Esophagus squamous epithelium (tissue), 5 donors: ENCODE results near the gene MRPL37. TPM values are rescaled to one million over a fixed set of nuclear protein-coding genes. Genes with fewer than 3 reads are reported as not detected.
A peak's percentile ranks its signal among the peaks of the same experiment; 100 is the strongest.

Experiments used
- DNase-seq: peaks from one replicate; lab custom pipeline; 2025; lab: John Stamatoyannopoulos, UW
- H3K27ac ChIP-seq, 4 donors: fragments of 200-600 bp; sonication (generic); one replicate each; pipeline ENCODE4 v1.5.1; 2016 to 2019; ENCODE audit warnings: mild to moderate bottlenecking in 1 of 4
- H3K27me3 ChIP-seq, 4 donors: fragments of 200-600 bp; sonication (generic); 1 replicate in 3 of 4; 2 replicates in 1 of 4; pipeline versions ENCODE4 v1.5.1 to v1.6.0; 2017 to 2021; ENCODE audit warnings: antibody characterized with exemption in 1 of 4
- H3K36me3 ChIP-seq, 3 donors: fragments of 200-600 bp; sonication (generic); one replicate each; pipeline ENCODE4 v1.5.1; 2016 to 2019
- H3K4me1 ChIP-seq, 3 donors: fragments of 200-600 bp; sonication (generic); one replicate each; pipeline ENCODE4 v1.5.1; 2017 to 2019
- H3K4me3 ChIP-seq, 4 donors: fragments of 200-600 bp; sonication (generic); 1 replicate in 3 of 4; 2 replicates in 1 of 4; pipeline ENCODE4 v1.5.1; 2016 to 2019; ENCODE audit warnings: mild to moderate bottlenecking in 2 of 4, moderate library complexity in 1 of 4
- H3K9me3 ChIP-seq, 3 donors: fragments of 200-600 bp; sonication (generic); one replicate each; pipeline ENCODE4 v1.5.1; 2016 to 2019
- POLR2A ChIP-seq, 4 donors: fragments of 450-650 bp; IDR thresholded peaks; one replicate each; pipeline ENCODE4 v1.6.1; 2017; ENCODE audit warnings: antibody characterized with exemption in 4 of 4, mild to moderate bottlenecking in 4 of 4, moderate library complexity in 3 of 4
- WGBS, 2 donors: methylation state at CpG; one replicate each; pipeline ENCODE4 v1.1.5; 2018; 5-methylcytosine and 5-hydroxymethylcytosine counted together
- intact Hi-C: fragments of 100-400 bp; cut with DNase I; formaldehyde crosslinking; loops from one replicate; pipeline ENCODE4 v1.15.0; 2022
- total RNA-seq, 4 donors: library from RNA; depleted of rRNA; stranded (reverse); fragments of >200 nt; gene quantifications; one replicate each; pipeline ENCODE4 v1.1.0, GENCODE V29; 2016
- TF ChIP-seq, protein P1 (sequence below), 6 experiments: fragments of 450-650 bp in 4 of 6; fragments of 200-600 bp in 2 of 6; sonication (generic) in 2 of 6; IDR thresholded peaks; one replicate each; pipeline ENCODE4 v1.5.1; 2016 to 2019; ENCODE audit warnings: antibody characterized with exemption in 6 of 6, mild to moderate bottlenecking in 4 of 6, moderate library complexity in 4 of 6
- donor health status: DM: yes; HTN: yes; CAD: no.

MRPL37 gene
- total RNA-seq, 4 donors from 2014 or later, result 63.1 to 101 (median 79.3) TPM

DNA sequence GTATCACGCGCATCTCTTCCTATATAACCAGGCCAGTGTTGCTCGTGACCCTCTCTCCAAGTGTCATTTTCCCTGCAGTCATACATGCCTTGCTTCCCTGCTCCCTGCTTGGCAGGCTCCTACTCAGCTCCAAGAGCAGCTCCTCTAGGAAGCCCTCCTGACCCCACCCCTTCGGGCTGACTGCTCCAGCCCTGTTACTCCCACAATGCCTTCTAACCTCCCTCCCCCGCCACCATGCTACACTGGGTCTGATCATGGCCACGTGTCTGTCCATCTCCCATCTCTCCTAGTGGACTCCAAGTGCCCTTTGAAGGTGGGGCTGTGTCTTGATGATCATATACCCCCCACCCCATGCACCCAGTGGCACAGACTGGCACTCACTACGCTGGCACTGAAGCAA lies 44.7 kb downstream of the MRPL37 start:
- DNase-seq, result no peak
- peaks cover 9 to 96% (median 18%) of the 10 kb centered on the region in 3 donors for H3K36me3 ChIP-seq
- intact Hi-C loops, result no loop called here
- H3K27me3 ChIP-seq, result no peaks in the 10 kb centered on the region
- TF ChIP-seq, protein P1, sequence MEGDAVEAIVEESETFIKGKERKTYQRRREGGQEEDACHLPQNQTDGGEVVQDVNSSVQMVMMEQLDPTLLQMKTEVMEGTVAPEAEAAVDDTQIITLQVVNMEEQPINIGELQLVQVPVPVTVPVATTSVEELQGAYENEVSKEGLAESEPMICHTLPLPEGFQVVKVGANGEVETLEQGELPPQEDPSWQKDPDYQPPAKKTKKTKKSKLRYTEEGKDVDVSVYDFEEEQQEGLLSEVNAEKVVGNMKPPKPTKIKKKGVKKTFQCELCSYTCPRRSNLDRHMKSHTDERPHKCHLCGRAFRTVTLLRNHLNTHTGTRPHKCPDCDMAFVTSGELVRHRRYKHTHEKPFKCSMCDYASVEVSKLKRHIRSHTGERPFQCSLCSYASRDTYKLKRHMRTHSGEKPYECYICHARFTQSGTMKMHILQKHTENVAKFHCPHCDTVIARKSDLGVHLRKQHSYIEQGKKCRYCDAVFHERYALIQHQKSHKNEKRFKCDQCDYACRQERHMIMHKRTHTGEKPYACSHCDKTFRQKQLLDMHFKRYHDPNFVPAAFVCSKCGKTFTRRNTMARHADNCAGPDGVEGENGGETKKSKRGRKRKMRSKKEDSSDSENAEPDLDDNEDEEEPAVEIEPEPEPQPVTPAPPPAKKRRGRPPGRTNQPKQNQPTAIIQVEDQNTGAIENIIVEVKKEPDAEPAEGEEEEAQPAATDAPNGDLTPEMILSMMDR (IDR thresholded peaks at IDR 0.05), result no peak
- TF ChIP-seq POLR2A (IDR thresholded peaks at IDR 0.05), result no peak
- no peaks in the 10 kb centered on the region for H3K4me1 ChIP-seq
- 91 to 92% methylated on average over 4 to 5 of the region's 7 CpGs for WGBS, 2 donors
- H3K27ac ChIP-seq, result no peak overlapping the region
- H3K9me3 ChIP-seq, result no peaks in the 10 kb centered on the region
- no peak overlapping the region for H3K4me3 ChIP-seq

DNA sequence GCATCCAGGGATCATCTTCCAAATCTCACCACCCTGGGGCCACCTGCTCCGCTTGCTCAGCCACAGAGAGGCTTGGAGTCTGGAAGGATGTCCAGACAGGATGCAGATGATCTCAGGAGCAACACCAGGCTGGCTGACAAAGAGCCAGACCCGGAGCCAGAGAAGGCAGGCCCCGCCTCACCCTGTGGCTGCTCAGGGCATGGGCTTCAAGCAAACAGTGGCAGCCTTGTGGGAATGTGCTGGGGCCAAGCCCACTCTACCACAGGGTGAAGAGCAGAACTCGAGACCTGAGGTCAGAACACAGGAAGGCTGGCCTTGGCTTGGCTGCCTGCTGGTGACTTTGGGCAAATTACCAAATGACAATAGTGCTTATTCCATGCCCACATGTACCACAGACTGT lies 45.5 kb downstream of the MRPL37 start:
- no peak overlapping the region for H3K27ac ChIP-seq
- no peaks in the 10 kb centered on the region for H3K27me3 ChIP-seq
- DNase-seq, result no peak
- H3K4me1 ChIP-seq, result peaks cover 0 to 3% (median 0%) of the 10 kb centered on the region in 3 donors
- WGBS, 2 donors, result 100% methylated on average over 1 of the region's 4 CpGs; no CpG with 5 or more reads in 1 of the 2 donors
- H3K9me3 ChIP-seq, result no peaks in the 10 kb centered on the region
- H3K4me3 ChIP-seq, result no peak overlapping the region
- TF ChIP-seq POLR2A (IDR thresholded peaks at IDR 0.05), result no peak
- TF ChIP-seq, protein P1 (IDR thresholded peaks at IDR 0.05), result no peak
- intact Hi-C loops, result no loop called here
- peaks cover 9 to 98% (median 18%) of the 10 kb centered on the region in 3 donors for H3K36me3 ChIP-seq

DNA sequence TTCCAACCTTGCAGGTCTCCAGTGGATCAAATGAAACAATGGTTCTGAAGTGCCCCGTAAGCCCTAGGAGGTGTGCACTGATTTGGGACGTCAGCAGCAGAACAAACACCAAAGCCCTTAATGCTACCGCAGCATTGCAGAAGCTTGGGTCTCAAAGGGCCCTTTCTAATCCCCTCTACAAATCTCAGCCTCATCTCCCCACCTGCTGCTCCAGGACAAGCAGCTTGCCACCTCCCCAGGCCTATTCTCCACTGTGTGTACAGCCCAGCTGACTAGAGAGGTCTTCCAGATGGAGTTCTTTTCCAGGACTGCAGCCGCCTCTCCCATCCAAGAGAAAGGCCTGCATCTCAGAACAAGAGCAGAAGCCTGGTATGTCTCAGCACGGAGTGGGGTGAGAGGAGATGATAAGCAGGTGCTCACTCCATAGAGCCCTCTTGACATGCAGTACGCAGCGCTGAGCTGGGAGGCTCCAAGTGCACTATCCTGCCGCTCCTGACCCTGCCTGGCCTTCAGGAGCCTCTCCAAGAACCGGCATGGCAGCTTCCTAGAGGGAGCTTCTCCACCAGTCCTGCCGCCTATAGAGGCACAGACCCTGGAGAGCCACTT lies 46.3 kb downstream of the MRPL37 start:
- intact Hi-C loops, result no loop called here
- Histone ChIP-seq H3K27me3 (no peaks in the 10 kb centered on the region), H3K4me3 (no peak overlapping the region), H3K9me3 (no peaks in the 10 kb centered on the region), H3K36me3 (peaks cover 12 to 98% (median 15%) of the 10 kb centered on the region in 3 donors), H3K27ac (no peak overlapping the region), H3K4me1 (peaks cover 0 to 6% (median 0%) of the 10 kb centered on the region in 3 donors)
- DNase-seq, result no peak
- no peak for TF ChIP-seq POLR2A (IDR thresholded peaks at IDR 0.05)
- TF ChIP-seq, protein P1 (IDR thresholded peaks at IDR 0.05), result no peak
- WGBS, 2 donors, result 67 to 100% methylated on average over 3 to 4 of the region's 10 CpGs

- Histone ChIP-seq H3K4me1 (peaks cover 0 to 6% (median 0%) of the 10 kb centered on the region in 3 donors), H3K36me3 (peaks cover 16 to 95% (median 18%) of the 10 kb centered on the region in 3 donors), H3K4me3 (no peak overlapping the region), H3K9me3 (no peaks in the 10 kb centered on the region), H3K27ac (no peak overlapping the region), H3K27me3 (no peaks in the 10 kb centered on the region)
- no peak for DNase-seq
- 84 to 89% methylated on average over 7 to 9 of the region's 11 CpGs for WGBS, 2 donors
- TF ChIP-seq POLR2A (IDR thresholded peaks at IDR 0.05), result no peak
- TF ChIP-seq, protein P1 (IDR thresholded peaks at IDR 0.05), result no peak
- intact Hi-C loops, result no loop called here
Observed at GRCh38 chr1:54247863-54248515, 48.0 kb downstream of the MRPL37 start.

GRCh38 chr1:54248966-54249365 lies 49.0 kb downstream of the MRPL37 start:
- Histone ChIP-seq H3K27me3 (no peaks in the 10 kb centered on the region), H3K9me3 (no peaks in the 10 kb centered on the region), H3K27ac (peak overlapping the region in 1 of 4 donors; percentile 21), H3K4me1 (peaks cover 0 to 11% (median 0%) of the 10 kb centered on the region in 3 donors), H3K36me3 (peaks cover 16 to 86% (median 18%) of the 10 kb centered on the region in 3 donors), H3K4me3 (no peak overlapping the region)
- TF ChIP-seq, protein P1 (IDR thresholded peaks at IDR 0.05), result no peak
- no peak for TF ChIP-seq POLR2A (IDR thresholded peaks at IDR 0.05)
- 87 to 89% methylated on average over 3 of the region's 4 CpGs for WGBS, 2 donors
- intact Hi-C loops, result no loop called here
- no peak for DNase-seq
